RWPE2 (cell line): ENCODE data around the gene MAP2K7.

Source experiments
- ATAC-seq: fragments of 200-7000 bp; cut with Tn5 transposase; 3 replicates; pipeline ENCODE4 v1.9.1; 2021; ENCODE audit warnings: low read depth
- DNase-seq: peaks from one replicate; pipeline ENCODE4 v3.0.0-alpha.2; 2020; ENCODE audit warnings: low spot score
- H3K27ac ChIP-seq: fragments of 450-650 bp; 2 replicates; pipeline ENCODE4 v1.5.1; 2017; ENCODE audit warnings: mild to moderate bottlenecking; ENCODE audit not compliant: poor library complexity, severe bottlenecking
- H3K27me3 ChIP-seq: fragments of 250-450 bp; sonication (Bioruptor Pico); 2 replicates; pipeline ENCODE4 v1.5.1; 2021; ENCODE audit warnings: mild to moderate bottlenecking, moderate library complexity; ENCODE audit not compliant: insufficient read depth, poor library complexity, severe bottlenecking
- H3K36me3 ChIP-seq: fragments of 250-450 bp; sonication (Bioruptor Pico); 2 replicates; pipeline ENCODE4 v1.5.1; 2020; ENCODE audit warnings: low read depth, mild to moderate bottlenecking, moderate library complexity
- H3K4me1 ChIP-seq: fragments of 250-450 bp; sonication (Bioruptor Pico); 2 replicates; pipeline ENCODE4 v1.5.1; 2021; ENCODE audit warnings: mild to moderate bottlenecking, moderate library complexity; ENCODE audit not compliant: insufficient read depth, poor library complexity, severe bottlenecking
- H3K4me3 ChIP-seq: fragments of 250-450 bp; sonication (Bioruptor Pico); 2 replicates; pipeline ENCODE4 v1.5.1; 2021; ENCODE audit warnings: mild to moderate bottlenecking, moderate library complexity; ENCODE audit not compliant: severe bottlenecking
- H3K9me3 ChIP-seq: fragments of 250-450 bp; sonication (Bioruptor Pico); 2 replicates; pipeline ENCODE4 v1.5.1; 2021; ENCODE audit warnings: mild to moderate bottlenecking, moderate library complexity; ENCODE audit not compliant: severe bottlenecking
- TF ChIP-seq, protein P1 (sequence below): fragments of 450-650 bp; IDR thresholded peaks from one replicate; pipeline ENCODE4 v1.5.1; 2017; ENCODE audit warnings: mild to moderate bottlenecking, moderate library complexity; ENCODE audit not compliant: poor library complexity, severe bottlenecking

The MAP2K7 gene

DNA sequence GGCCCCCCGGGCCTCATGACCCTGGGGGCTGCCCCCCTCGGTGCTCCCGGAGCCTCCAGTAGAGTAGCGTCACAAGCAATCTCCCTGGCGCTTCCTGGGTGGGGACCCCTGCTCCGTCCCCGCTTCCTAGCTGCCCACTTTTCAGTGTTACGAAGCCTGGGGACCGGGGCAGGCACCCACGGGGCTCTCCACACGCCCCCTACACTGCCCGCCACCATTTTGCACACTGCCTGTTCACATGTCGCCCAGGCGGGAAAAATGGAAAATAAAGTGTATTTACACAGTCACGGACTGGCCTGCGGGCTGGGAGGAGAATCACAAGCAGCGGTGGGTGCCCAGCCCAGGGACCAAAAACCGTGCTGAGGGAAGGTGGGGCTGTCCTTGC, 39.0 kb upstream of the MAP2K7 start:
- H3K4me3 ChIP-seq = no peak overlapping the region
- no peak overlapping the region for H3K27ac ChIP-seq
- no peaks in the 10 kb centered on the region for H3K36me3 ChIP-seq
- H3K9me3 ChIP-seq = no peaks in the 10 kb centered on the region
- DNase-seq (no peak), ATAC-seq (no peak)
- H3K27me3 ChIP-seq = no peaks in the 10 kb centered on the region
- TF ChIP-seq, protein P1, sequence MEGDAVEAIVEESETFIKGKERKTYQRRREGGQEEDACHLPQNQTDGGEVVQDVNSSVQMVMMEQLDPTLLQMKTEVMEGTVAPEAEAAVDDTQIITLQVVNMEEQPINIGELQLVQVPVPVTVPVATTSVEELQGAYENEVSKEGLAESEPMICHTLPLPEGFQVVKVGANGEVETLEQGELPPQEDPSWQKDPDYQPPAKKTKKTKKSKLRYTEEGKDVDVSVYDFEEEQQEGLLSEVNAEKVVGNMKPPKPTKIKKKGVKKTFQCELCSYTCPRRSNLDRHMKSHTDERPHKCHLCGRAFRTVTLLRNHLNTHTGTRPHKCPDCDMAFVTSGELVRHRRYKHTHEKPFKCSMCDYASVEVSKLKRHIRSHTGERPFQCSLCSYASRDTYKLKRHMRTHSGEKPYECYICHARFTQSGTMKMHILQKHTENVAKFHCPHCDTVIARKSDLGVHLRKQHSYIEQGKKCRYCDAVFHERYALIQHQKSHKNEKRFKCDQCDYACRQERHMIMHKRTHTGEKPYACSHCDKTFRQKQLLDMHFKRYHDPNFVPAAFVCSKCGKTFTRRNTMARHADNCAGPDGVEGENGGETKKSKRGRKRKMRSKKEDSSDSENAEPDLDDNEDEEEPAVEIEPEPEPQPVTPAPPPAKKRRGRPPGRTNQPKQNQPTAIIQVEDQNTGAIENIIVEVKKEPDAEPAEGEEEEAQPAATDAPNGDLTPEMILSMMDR = no peak
- H3K4me1 ChIP-seq = no peaks in the 10 kb centered on the region

DNA sequence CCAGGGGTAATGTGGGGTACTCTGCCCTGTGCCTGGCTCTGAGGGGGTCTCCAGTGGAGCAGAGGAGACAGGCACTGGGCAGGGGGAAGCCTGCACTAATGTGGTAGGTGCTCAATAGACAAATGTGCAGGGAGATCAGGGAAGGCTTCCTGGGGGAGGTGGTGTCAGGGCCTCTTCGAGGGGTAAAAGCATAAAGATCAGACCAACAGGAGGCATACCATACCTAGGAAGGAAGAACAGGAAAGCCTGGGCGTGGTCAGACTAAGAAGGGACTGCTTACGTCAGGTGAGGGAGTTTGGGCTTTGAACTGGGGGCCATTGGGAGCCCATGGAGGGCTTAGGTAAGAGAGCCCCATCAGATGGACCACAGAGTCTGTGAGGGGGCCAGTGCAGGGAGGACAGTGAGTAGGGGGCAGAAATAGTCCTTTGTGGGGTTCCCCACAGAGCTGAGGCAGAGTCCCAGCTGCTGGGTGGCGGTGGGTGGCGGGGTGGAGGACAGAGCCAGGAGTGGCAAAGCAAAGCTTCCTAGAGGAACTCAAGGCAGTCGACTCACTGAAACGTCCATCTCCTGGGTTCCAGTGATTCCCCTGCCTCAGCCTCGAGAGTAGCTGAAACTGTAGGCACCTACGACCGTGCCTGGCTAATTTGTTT, 38.3 kb upstream of the MAP2K7 start:
- no peaks in the 10 kb centered on the region for H3K9me3 ChIP-seq
- TF ChIP-seq, protein P1 = no peak
- ATAC-seq (no peak), DNase-seq (no peak)
- H3K27ac ChIP-seq = no peak overlapping the region
- no peaks in the 10 kb centered on the region for H3K36me3 ChIP-seq
- no peak overlapping the region for H3K4me3 ChIP-seq
- H3K27me3 ChIP-seq = no peaks in the 10 kb centered on the region
- no peaks in the 10 kb centered on the region for H3K4me1 ChIP-seq

DNA sequence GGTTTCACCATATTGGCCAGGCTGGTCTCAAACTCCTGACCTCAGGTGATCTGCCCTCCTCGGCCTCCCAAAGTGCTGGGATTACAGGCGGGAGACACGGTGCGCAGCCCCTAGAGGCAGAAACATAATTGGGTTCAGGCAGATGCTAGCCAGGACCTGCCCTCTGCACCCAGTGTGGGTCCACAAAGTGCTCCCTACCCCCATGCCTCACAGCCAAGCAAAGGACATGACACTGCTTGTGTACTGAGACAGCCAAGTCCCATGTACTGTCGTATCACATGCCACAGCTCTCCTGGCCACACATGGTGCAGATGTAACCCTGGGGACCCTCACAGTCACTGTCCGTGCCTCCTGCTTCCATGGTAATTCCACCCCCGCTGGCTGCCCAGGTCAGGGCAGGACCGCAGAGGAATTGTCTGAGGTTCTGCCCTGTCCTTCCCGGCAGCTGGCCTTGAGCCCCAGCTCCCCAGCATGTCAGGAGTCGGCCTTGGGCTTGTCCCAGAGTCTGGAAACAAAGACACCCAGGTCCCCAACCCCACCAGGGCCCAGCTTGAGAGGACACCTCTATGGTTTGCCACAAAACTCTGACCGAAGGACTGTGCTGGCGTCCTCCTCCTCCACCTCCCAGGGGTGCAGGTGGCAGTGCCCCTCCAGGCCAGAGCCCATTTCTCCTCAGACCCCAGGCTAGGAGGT, 37.1 kb upstream of the MAP2K7 start:
- Histone ChIP-seq H3K36me3 (no peaks in the 10 kb centered on the region), H3K27me3 (no peaks in the 10 kb centered on the region), H3K4me1 (peaks cover 3% of the 10 kb centered on the region), H3K4me3 (no peak overlapping the region), H3K27ac (no peak overlapping the region), H3K9me3 (no peaks in the 10 kb centered on the region)
- ATAC-seq (no peak), DNase-seq (peak; percentile 51)
- TF ChIP-seq, protein P1 = no peak

DNA sequence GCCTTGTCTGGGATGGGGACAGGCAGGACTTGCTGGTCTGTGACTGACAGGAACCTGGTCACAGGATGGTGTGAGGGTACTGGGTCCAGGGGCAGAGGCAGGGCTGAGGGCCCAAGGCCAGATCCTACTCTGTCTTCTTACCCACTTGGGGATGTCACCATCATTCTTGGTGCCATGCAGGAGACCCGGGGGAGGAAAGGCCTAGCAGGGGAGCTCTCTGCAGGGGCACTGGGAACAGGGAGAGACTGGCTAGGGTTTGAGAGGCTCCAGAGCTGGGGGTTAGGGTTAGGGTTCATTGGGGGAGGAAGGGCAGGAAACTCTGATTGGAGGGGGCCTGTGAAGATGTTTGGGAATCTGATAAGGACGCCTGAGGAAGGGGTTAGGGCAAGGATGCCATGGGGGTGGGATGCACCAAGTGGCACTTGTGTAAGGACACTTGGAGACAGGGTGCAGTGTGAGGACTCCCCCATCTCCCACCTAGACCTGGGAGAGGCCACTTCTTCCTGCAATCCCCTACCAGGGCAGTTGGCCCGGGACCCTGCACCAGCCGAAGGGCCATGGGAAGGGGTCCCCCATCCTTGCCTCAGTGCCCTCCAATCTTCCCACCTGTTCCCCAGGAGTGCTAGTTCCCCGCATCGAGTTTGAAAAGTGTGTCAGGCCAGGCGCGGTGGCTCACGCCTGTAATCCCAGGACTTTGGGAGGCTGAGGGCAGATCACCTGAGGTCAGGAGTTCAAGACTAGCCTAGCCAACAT, 36.4 kb upstream of the MAP2K7 start:
- H3K4me1 ChIP-seq = peaks cover 3% of the 10 kb centered on the region
- no peaks in the 10 kb centered on the region for H3K36me3 ChIP-seq
- ATAC-seq (no peak), DNase-seq (no peak)
- TF ChIP-seq, protein P1 = no peak
- H3K9me3 ChIP-seq = no peaks in the 10 kb centered on the region
- H3K4me3 ChIP-seq = no peak overlapping the region
- H3K27ac ChIP-seq = no peak overlapping the region
- no peaks in the 10 kb centered on the region for H3K27me3 ChIP-seq
